HepG2 (cell line): ENCODE measurements around the gene CLEC16A. TPM values are rescaled to one million over a fixed set of nuclear protein-coding genes. Genes with fewer than 3 reads are reported as not detected.
A peak's percentile ranks its signal among the peaks of the same experiment; 100 is the strongest.

ENCODE experiments used
- BRCA1 ChIP-seq: sonication (generic); formaldehyde crosslinking; IDR thresholded peaks from 2 replicates; pipeline ENCODE4 v1.4.0; 2020; ENCODE audit warnings: missing genetic modification reagents
- CAMTA2 ChIP-seq: sonication (generic); formaldehyde crosslinking; IDR thresholded peaks from 2 replicates; pipeline ENCODE4 v1.4.0; 2020; ENCODE audit warnings: mild to moderate bottlenecking, missing genetic modification reagents, borderline replicate concordance
- ELF4 ChIP-seq: sonication (generic); formaldehyde crosslinking; IDR thresholded peaks from 2 replicates; pipeline ENCODE4 v1.5.0; 2020; ENCODE audit warnings: missing genetic modification reagents, mild to moderate bottlenecking, moderate library complexity, borderline replicate concordance
- FLYWCH1 ChIP-seq: sonication (generic); formaldehyde crosslinking; IDR thresholded peaks from 2 replicates; pipeline ENCODE4 v1.8.1; 2023; ENCODE audit warnings: mild to moderate bottlenecking, missing genetic modification reagents
- IKZF1 ChIP-seq: fragments of 450-650 bp; IDR thresholded peaks from 2 replicates; pipeline ENCODE4 v1.7.1; 2016
- KDM1A ChIP-seq: IDR thresholded peaks from 2 replicates; pipeline ENCODE4 v1.6.1; 2016; ENCODE audit warnings: missing compliant biosample characterization
- KMT2A ChIP-seq: sonication (generic); formaldehyde crosslinking; IDR thresholded peaks from 2 replicates; pipeline ENCODE4 v1.4.0; 2020; ENCODE audit warnings: missing genetic modification reagents
- MAFG ChIP-seq: sonication (generic); formaldehyde crosslinking; IDR thresholded peaks from 2 replicates; pipeline ENCODE4 v1.5.1; 2020; ENCODE audit warnings: mild to moderate bottlenecking, missing genetic modification reagents
- MAFK ChIP-seq, 2 experiments: IDR thresholded peaks in 1 of 2; conservative IDR thresholded peaks in 1 of 2; 2 replicates each; pipeline ENCODE4 v1.6.1; 2011; ENCODE audit warnings: improper control_type of control experiment in 2 of 2, low read length in 2 of 2
- NFE2 ChIP-seq: sonication (generic); formaldehyde crosslinking; IDR thresholded peaks from 2 replicates; pipeline ENCODE4 v1.4.0; 2020; ENCODE audit warnings: missing genetic modification reagents
- NPAS2 ChIP-seq: sonication (generic); formaldehyde crosslinking; IDR thresholded peaks from 2 replicates; pipeline ENCODE4 v1.8.0; 2022; ENCODE audit warnings: mild to moderate bottlenecking, missing genetic modification reagents, borderline replicate concordance
- SIX1 ChIP-seq: sonication (generic); formaldehyde crosslinking; IDR thresholded peaks from 2 replicates; pipeline ENCODE4 v1.4.0; 2020; ENCODE audit warnings: missing genetic modification reagents, borderline replicate concordance
- SUZ12 ChIP-seq: fragments of 150-350 bp; IDR thresholded peaks from 2 replicates; pipeline ENCODE4 v1.6.1; 2014; ENCODE audit warnings: low read depth, low read length
- TAF15 ChIP-seq: fragments of 200-400 bp; formaldehyde crosslinking; IDR thresholded peaks from one replicate; pipeline ENCODE4 v1.6.1; 2018; ENCODE audit warnings: mild to moderate bottlenecking, low read depth, low read length; ENCODE audit not compliant: poor library complexity, severe bottlenecking
- TSC22D2 ChIP-seq: sonication (generic); formaldehyde crosslinking; IDR thresholded peaks from 2 replicates; pipeline ENCODE4 v1.5.1; 2020; ENCODE audit warnings: missing genetic modification reagents, mild to moderate bottlenecking, borderline replicate concordance
- ZBTB10 ChIP-seq: sonication (generic); formaldehyde crosslinking; IDR thresholded peaks from 2 replicates; pipeline ENCODE4 v1.4.0; 2020; ENCODE audit warnings: missing genetic modification reagents, borderline replicate concordance
- ZFP41 ChIP-seq: sonication (generic); formaldehyde crosslinking; IDR thresholded peaks from 2 replicates; pipeline ENCODE4 v1.4.0; 2020; ENCODE audit warnings: mild to moderate bottlenecking, missing genetic modification reagents, borderline replicate concordance
- ZFY ChIP-seq: sonication (generic); formaldehyde crosslinking; IDR thresholded peaks from 2 replicates; pipeline ENCODE4 v1.4.0; 2020; ENCODE audit warnings: missing genetic modification reagents
- ZNF12 ChIP-seq: sonication (generic); formaldehyde crosslinking; IDR thresholded peaks from 2 replicates; pipeline ENCODE4 v1.5.0; 2020; ENCODE audit warnings: missing genetic modification reagents
- ZNF264 ChIP-seq: sonication (generic); formaldehyde crosslinking; IDR thresholded peaks from 2 replicates; pipeline ENCODE4 v1.4.0; 2020; ENCODE audit warnings: missing genetic modification reagents
- ZNF354B ChIP-seq: sonication (generic); formaldehyde crosslinking; IDR thresholded peaks from 2 replicates; pipeline ENCODE4 v1.8.0; 2022; ENCODE audit warnings: mild to moderate bottlenecking, missing genetic modification reagents
- ZNF362 ChIP-seq: sonication (generic); formaldehyde crosslinking; IDR thresholded peaks from 2 replicates; pipeline ENCODE4 v1.4.0; 2020; ENCODE audit warnings: missing genetic modification reagents, mild to moderate bottlenecking, borderline replicate concordance
- ZNF558 ChIP-seq: sonication (generic); formaldehyde crosslinking; IDR thresholded peaks from 2 replicates; pipeline ENCODE4 v1.9.0; 2022; ENCODE audit warnings: mild to moderate bottlenecking, missing genetic modification reagents, borderline replicate concordance
- ZNF644 ChIP-seq: IDR thresholded peaks from 2 replicates; pipeline ENCODE4 v1.6.1; 2016; ENCODE audit warnings: low read depth
- ZNF691 ChIP-seq: sonication (generic); formaldehyde crosslinking; IDR thresholded peaks from 2 replicates; pipeline ENCODE4 v1.4.0; 2020; ENCODE audit warnings: missing genetic modification reagents, low read depth, mild to moderate bottlenecking, borderline replicate concordance
- ZNF841 ChIP-seq: sonication (generic); formaldehyde crosslinking; IDR thresholded peaks from 2 replicates; pipeline ENCODE4 v1.8.1; 2023; ENCODE audit warnings: missing genetic modification reagents, borderline replicate concordance
- polyA plus RNA-seq, 8 experiments: library from polyadenylated mRNA; depleted of rRNA in 3 of 8; stranded (reverse) in 7 of 8; unstranded in 1 of 8; fragments of >200 nt; fragmentation: Illumina TruSeq in 4 of 8; extraction: Trizol in 4 of 8; gene quantifications; 2 replicates each; pipeline versions ENCODE4 v1.2.1 to v1.2.3, GENCODE V29; 2011 to 2016; ENCODE audit warnings: low read depth in 4 of 8, missing spikeins in 1 of 8, mixed read lengths in 1 of 8; ENCODE audit not compliant: insufficient read depth in 1 of 8
- total RNA-seq, 5 experiments: library from RNA; depleted of rRNA; stranded (reverse); fragments of >200 nt; fragmentation: Illumina TruSeq; extraction: Trizol; gene quantifications; 2 replicates each; pipeline ENCODE4 v1.2.3, GENCODE V29; 2016; ENCODE audit warnings: low read depth in 1 of 5

The CLEC16A gene
- total and polyA plus RNA-seq, 2 of the 13 experiments (the other 11 are each of a cell fraction or from before 2014, with no cell fraction given): 8.5 to 10.3 TPM

GRCh38 chr16:10944249-10945064 lies at the start of gene CLEC16A (continued):
- TF ChIP-seq ZBTB10 (CRISPR knock-in tag): no peak
- peak; percentile 60; the same call in 1 of the 2 replicates for TF ChIP-seq SIX1 (CRISPR knock-in tag)
- peak; percentile 91 for TF ChIP-seq ZNF691
- TF ChIP-seq ZNF362: peak; percentile 65; the same call in 1 of the 2 replicates
- TF ChIP-seq NFE2 (CRISPR knock-in tag): peak; percentile 43; the same call in 1 of the 2 replicates
- TF ChIP-seq ZNF354B (CRISPR knock-in tag): no peak
- TF ChIP-seq KMT2A (CRISPR knock-in tag): peak; percentile 98
- peak; percentile 74; the same call in 1 of the 2 replicates for TF ChIP-seq ZNF12 (CRISPR knock-in tag)
- TF ChIP-seq IKZF1: no peak
- TF ChIP-seq ELF4 (CRISPR knock-in tag): no peak
- no peak for TF ChIP-seq ZNF841 (CRISPR knock-in tag)
- peak; percentile 99 for TF ChIP-seq SUZ12
- no peak for TF ChIP-seq MAFK (conservative IDR thresholded peaks at IDR 0.05 in 1 of 2, IDR thresholded peaks at IDR 0.05 in 1 of 2; ENCODE audit: low read length in 2 of 2)
- no peak for TF ChIP-seq NPAS2 (CRISPR knock-in tag)
- peak; percentile 42 for TF ChIP-seq TAF15
- peak; percentile 90 for TF ChIP-seq TSC22D2
- TF ChIP-seq KDM1A (CRISPR knock-in tag): no peak
- no peak for TF ChIP-seq ZNF644 (CRISPR knock-in tag)
- TF ChIP-seq BRCA1 (CRISPR knock-in tag): no peak; the same call in 1 of the 2 replicates
- peak; percentile 71; the same call in 1 of the 2 replicates for TF ChIP-seq ZNF264
- TF ChIP-seq ZFY (CRISPR knock-in tag): peak; percentile 97
- no peak for TF ChIP-seq ZNF558 (CRISPR knock-in tag)
- TF ChIP-seq MAFG (CRISPR knock-in tag): no peak
- TF ChIP-seq ZFP41 (CRISPR knock-in tag): peak; percentile 65; the same call in 1 of the 2 replicates
- TF ChIP-seq CAMTA2 (CRISPR knock-in tag): peak; percentile 89
- no peak for TF ChIP-seq FLYWCH1 (CRISPR knock-in tag)
